ENCODE measurements around the gene CCM2L. TPM values are rescaled to one million over a fixed set of nuclear protein-coding genes. Genes with fewer than 3 reads are reported as not detected.

CCM2L gene
- polyA plus RNA-seq, 1 experiment = not detected

- DNase-seq (ENCODE audit: low read depth) = no peak
- ChIA-PET CTCF (interaction anchor here (0.6 to 1.3 kb wide), 3 partner anchors 10 to 437 kb away, joined by 3 to 4 read pairs (median 3); no protein-coding TSS in a partner anchor), POLR2A (no interaction called here)
- Histone ChIP-seq H3K36me3 (ENCODE audit: control insufficient read depth, insufficient read depth, low read length) (no peaks in the 10 kb centered on the region), H3K4me3 (ENCODE audit: low read depth, low read length) (no peak overlapping the region), H3K27me3 (ENCODE audit: control insufficient read depth, insufficient read depth, low read length) (peaks cover 5% of the 10 kb centered on the region; the same call in 1 of the 2 replicates)
- no peak for TF ChIP-seq CTCF (IDR thresholded peaks at IDR 0.05; ENCODE audit: insufficient read depth, low read depth, low read length)
These were observed 62.0 kb downstream of the CCM2L start for GRCh38 chr20:32072168-32072750.

- DNase-seq (ENCODE audit: low read depth) = no peak
- CTCF ChIA-PET = interaction anchor here (1.6 to 2.2 kb wide), 2 partner anchors 16 to 252 kb away, joined by 5 to 9 read pairs; no protein-coding TSS in a partner anchor
- Histone ChIP-seq H3K4me3 (ENCODE audit: low read depth, low read length) (no peak overlapping the region), H3K36me3 (ENCODE audit: control insufficient read depth, insufficient read depth, low read length) (no peaks in the 10 kb centered on the region), H3K27me3 (ENCODE audit: control insufficient read depth, insufficient read depth, low read length) (peaks cover 7% of the 10 kb centered on the region)
- TF ChIP-seq CTCF (IDR thresholded peaks at IDR 0.05; ENCODE audit: insufficient read depth, low read depth, low read length) = no peak
- POLR2A ChIA-PET = no interaction called here
These were observed 65.3 kb downstream of the CCM2L start for GRCh38 chr20:32075534-32075933.

- ChIA-PET CTCF (no interaction called here), POLR2A (no interaction called here)
- TF ChIP-seq CTCF (IDR thresholded peaks at IDR 0.05; ENCODE audit: insufficient read depth, low read depth, low read length) = no peak
- no peak for DNase-seq (ENCODE audit: low read depth)
- H3K4me3 ChIP-seq (ENCODE audit: low read depth, low read length) = no peak overlapping the region
- peaks cover 15% of the 10 kb centered on the region for H3K27me3 ChIP-seq (ENCODE audit: control insufficient read depth, insufficient read depth, low read length)
- no peaks in the 10 kb centered on the region for H3K36me3 ChIP-seq (ENCODE audit: control insufficient read depth, insufficient read depth, low read length)
These were observed 67.0 kb downstream of the CCM2L start for GRCh38 chr20:32077190-32077589.

- no peak for DNase-seq (ENCODE audit: low read depth)
- POLR2A ChIA-PET = no interaction called here
- TF ChIP-seq CTCF (IDR thresholded peaks at IDR 0.05; ENCODE audit: insufficient read depth, low read depth, low read length) = no peak
- H3K36me3 ChIP-seq (ENCODE audit: control insufficient read depth, insufficient read depth, low read length) = no peaks in the 10 kb centered on the region
- CTCF ChIA-PET = interaction anchor here (0.9 to 2.6 kb wide), 2 partner anchors 10 to 13 kb away, joined by 3 to 13 read pairs; no protein-coding TSS in a partner anchor
- no peak overlapping the region for H3K4me3 ChIP-seq (ENCODE audit: low read depth, low read length)
- H3K27me3 ChIP-seq (ENCODE audit: control insufficient read depth, insufficient read depth, low read length) = peaks cover 15% of the 10 kb centered on the region
These were observed 68.1 kb downstream of the CCM2L start for GRCh38 chr20:32078322-32078721.

- no peak for TF ChIP-seq CTCF (IDR thresholded peaks at IDR 0.05; ENCODE audit: insufficient read depth, low read depth, low read length)
- no peaks in the 10 kb centered on the region for H3K36me3 ChIP-seq (ENCODE audit: control insufficient read depth, insufficient read depth, low read length)
- POLR2A ChIA-PET = no interaction called here
These were observed 68.6 kb downstream of the CCM2L start for GRCh38 chr20:32078791-32079190.

More at GRCh38 chr20:32078791-32079190, 68.6 kb downstream of the CCM2L start:
- Histone ChIP-seq H3K27me3 (ENCODE audit: control insufficient read depth, insufficient read depth, low read length) (peaks cover 17% of the 10 kb centered on the region), H3K4me3 (ENCODE audit: low read depth, low read length) (no peak overlapping the region)
- DNase-seq (ENCODE audit: low read depth) = no peak
- CTCF ChIA-PET = interaction anchor here (0.9 to 2.6 kb wide), 3 partner anchors 10 to 48 kb away, joined by 3 to 13 read pairs (median 9); no protein-coding TSS in a partner anchor
